ENCODE data around the gene BAZ2A. TPM values are rescaled to one million over a fixed set of nuclear protein-coding genes. Genes with fewer than 3 reads are reported as not detected.

The BAZ2A gene
- total and polyA plus RNA-seq, 2 donors (not counting 3 experiments of a cell fraction or from before 2014, with no cell fraction given) = 56.0 to 91.4 TPM

DNA sequence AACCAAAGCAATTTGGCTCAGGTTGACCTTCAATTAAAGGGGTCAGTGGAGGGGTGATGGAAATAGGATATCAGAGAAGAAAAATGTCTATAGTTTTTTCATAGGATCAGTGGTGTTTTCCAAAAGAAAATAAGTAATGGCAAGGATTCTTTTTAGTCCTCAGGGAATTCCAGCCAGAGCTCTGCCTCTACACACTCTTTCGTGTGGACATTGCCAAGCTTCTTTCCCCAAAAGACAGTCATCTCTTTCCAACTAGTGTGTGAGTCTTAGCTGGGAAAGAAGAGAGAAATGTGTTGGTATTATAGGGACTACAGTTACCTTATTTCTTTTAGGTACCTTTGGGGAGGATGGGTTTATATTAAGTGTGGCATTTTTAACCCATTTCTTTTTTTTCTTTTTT lies 62.0 kb downstream of the BAZ2A start:
- ChIA-PET CTCF (interaction anchor here (1.5 to 6.3 kb wide), 3 partner anchors 26 to 53 kb away, joined by 4 to 53 read pairs (median 4); no protein-coding TSS in a partner anchor), POLR2A (no interaction called here)
- peaks cover 13 to 20% of the 10 kb centered on the region in 2 experiments for H3K36me3 ChIP-seq (ENCODE audit: control insufficient read depth in 2 of 2, extremely low read depth in 1 of 2, insufficient read depth in 2 of 2, low read length in 2 of 2)
- no peak overlapping the region for H3K4me2 ChIP-seq (ENCODE audit: insufficient read depth, low read length)
- no peak overlapping the region for H3K27ac ChIP-seq (ENCODE audit: insufficient read depth, low read depth, low read length)
- no peak overlapping the region for H3K4me3 ChIP-seq (replicated peaks in 1 of 3; ENCODE audit: insufficient read depth in 1 of 3, low read depth in 1 of 3, low read length in 3 of 3)
- H2AFZ ChIP-seq (ENCODE audit: low read depth, low read length) = no peak overlapping the region
- H3K9ac ChIP-seq (replicated peaks; ENCODE audit: extremely low read depth, insufficient read depth, low read length) = no peak overlapping the region
- no peaks in the 10 kb centered on the region for H3K9me3 ChIP-seq (replicated peaks; ENCODE audit: control insufficient read depth, insufficient read depth, low read length)
- intact Hi-C loops (cut with micrococcal nuclease) (no loop called here), dilution Hi-C loops (cut with MboI; ENCODE audit: extremely low pct_ligation_motif_present, low sequenced_read_pairs) (no loop called here)
- H3K79me2 ChIP-seq (ENCODE audit: control insufficient read depth, insufficient read depth, low read length) = peaks cover 6% of the 10 kb centered on the region
- no peak for DNase-seq (ENCODE audit: low read depth, low spot score)
- H3K9me1 ChIP-seq (replicated peaks; ENCODE audit: control insufficient read depth, extremely low read depth, insufficient read depth, low read length) = no peaks in the 10 kb centered on the region
- H3K27me3 ChIP-seq (ENCODE audit: control insufficient read depth in 2 of 2, insufficient read depth in 2 of 2, low read length in 2 of 2) = no peaks in the 10 kb centered on the region
- no peaks in the 10 kb centered on the region for H4K20me1 ChIP-seq (replicated peaks; ENCODE audit: control insufficient read depth, extremely low read depth, insufficient read depth, low read length)
- FAIRE-seq = no peak
- no TSS peak for BruUV-seq (replicated peaks)
- TF ChIP-seq POLR2AphosphoS5 (IDR thresholded peaks at IDR 0.05; ENCODE audit: insufficient read depth, low read depth, low read length) = no peak
- TF ChIP-seq, protein P1, sequence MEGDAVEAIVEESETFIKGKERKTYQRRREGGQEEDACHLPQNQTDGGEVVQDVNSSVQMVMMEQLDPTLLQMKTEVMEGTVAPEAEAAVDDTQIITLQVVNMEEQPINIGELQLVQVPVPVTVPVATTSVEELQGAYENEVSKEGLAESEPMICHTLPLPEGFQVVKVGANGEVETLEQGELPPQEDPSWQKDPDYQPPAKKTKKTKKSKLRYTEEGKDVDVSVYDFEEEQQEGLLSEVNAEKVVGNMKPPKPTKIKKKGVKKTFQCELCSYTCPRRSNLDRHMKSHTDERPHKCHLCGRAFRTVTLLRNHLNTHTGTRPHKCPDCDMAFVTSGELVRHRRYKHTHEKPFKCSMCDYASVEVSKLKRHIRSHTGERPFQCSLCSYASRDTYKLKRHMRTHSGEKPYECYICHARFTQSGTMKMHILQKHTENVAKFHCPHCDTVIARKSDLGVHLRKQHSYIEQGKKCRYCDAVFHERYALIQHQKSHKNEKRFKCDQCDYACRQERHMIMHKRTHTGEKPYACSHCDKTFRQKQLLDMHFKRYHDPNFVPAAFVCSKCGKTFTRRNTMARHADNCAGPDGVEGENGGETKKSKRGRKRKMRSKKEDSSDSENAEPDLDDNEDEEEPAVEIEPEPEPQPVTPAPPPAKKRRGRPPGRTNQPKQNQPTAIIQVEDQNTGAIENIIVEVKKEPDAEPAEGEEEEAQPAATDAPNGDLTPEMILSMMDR (IDR thresholded peaks at IDR 0.05; ENCODE audit: extremely low read depth in 1 of 2, insufficient read depth in 1 of 2, low read depth in 1 of 2, low read length in 2 of 2) = no peak
- TF ChIP-seq, protein P2, sequence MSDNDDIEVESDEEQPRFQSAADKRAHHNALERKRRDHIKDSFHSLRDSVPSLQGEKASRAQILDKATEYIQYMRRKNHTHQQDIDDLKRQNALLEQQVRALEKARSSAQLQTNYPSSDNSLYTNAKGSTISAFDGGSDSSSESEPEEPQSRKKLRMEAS (IDR thresholded peaks at IDR 0.05; ENCODE audit: insufficient read depth, insufficient read length) = no peak
- no peak for TF ChIP-seq EZH2 (IDR thresholded peaks at IDR 0.05; ENCODE audit: borderline replicate concordance, low read depth, low read length, severe bottlenecking)
- TF ChIP-seq JUN (IDR thresholded peaks at IDR 0.05; ENCODE audit: borderline replicate concordance, insufficient read depth, insufficient read length, low read depth) = no peak
- TF ChIP-seq FOS (IDR thresholded peaks at IDR 0.05; ENCODE audit: borderline replicate concordance, insufficient read depth, low read length) = no peak
- TF ChIP-seq GATA2 (IDR thresholded peaks at IDR 0.05; ENCODE audit: insufficient read depth, insufficient read length, low read depth, low read length) = no peak
- no peak for TF ChIP-seq MYC (IDR thresholded peaks at IDR 0.05; ENCODE audit: low read depth, low read length)
- TF ChIP-seq POLR2A (IDR thresholded peaks at IDR 0.05; ENCODE audit: low read depth, low read length) = no peak
- peaks cover 19% of the 10 kb centered on the region for H3K4me1 ChIP-seq (ENCODE audit: control insufficient read depth, extremely low read depth, insufficient read depth, low read length)
